Activated CD4-positive, alpha-beta T cell treated with anti-CD3 and anti-CD28 coated beads, Interleukin-2, amount 10 ng/mL, durations not matched to agents 24 days and 14 days (primary cell): ENCODE measurements around the gene EXO1. TPM values are rescaled to one million over a fixed set of nuclear protein-coding genes. Genes with fewer than 3 reads are reported as not detected.
"Not testable (repeated sequence)": the region's sequence is repeated elsewhere in the genome, so short reads cannot be mapped to it uniquely, and the experiment has no call there.

Experiments
- DNase-seq: peaks from one replicate; pipeline ENCODE4 v3.0.0; 2022
- H3K27ac Mint-ChIP-seq: one replicate; pipeline ENCODE4 v1.8.0; 2022; ENCODE audit warnings: mild to moderate bottlenecking, mixed read lengths
- H3K27me3 Mint-ChIP-seq: one replicate; pipeline ENCODE4 v1.8.0; 2022; ENCODE audit warnings: mixed read lengths
- H3K36me3 Mint-ChIP-seq: one replicate; pipeline ENCODE4 v1.8.0; 2022; ENCODE audit warnings: low read depth, mild to moderate bottlenecking, mixed read lengths
- H3K4me1 Mint-ChIP-seq: one replicate; pipeline ENCODE4 v1.8.0; 2021; ENCODE audit warnings: mixed read lengths
- H3K4me3 Mint-ChIP-seq: one replicate; pipeline ENCODE4 v1.8.0; 2022; ENCODE audit warnings: mild to moderate bottlenecking, moderate library complexity, mixed read lengths
- H3K9me3 Mint-ChIP-seq: one replicate; pipeline ENCODE4 v1.8.0; 2021; ENCODE audit warnings: mixed read lengths
- intact Hi-C: fragments of 100-400 bp; cut with micrococcal nuclease; formaldehyde crosslinking; loops from one replicate; pipeline ENCODE4 v1.15.1; 2023
- total RNA-seq: library from RNA; stranded (reverse); gene quantifications from 2 replicates; pipeline ENCODE4 v1.2.3, GENCODE V29; 2022

EXO1 gene
- total RNA-seq, 1 donor from 2014 or later, result 60.9 TPM

DNA sequence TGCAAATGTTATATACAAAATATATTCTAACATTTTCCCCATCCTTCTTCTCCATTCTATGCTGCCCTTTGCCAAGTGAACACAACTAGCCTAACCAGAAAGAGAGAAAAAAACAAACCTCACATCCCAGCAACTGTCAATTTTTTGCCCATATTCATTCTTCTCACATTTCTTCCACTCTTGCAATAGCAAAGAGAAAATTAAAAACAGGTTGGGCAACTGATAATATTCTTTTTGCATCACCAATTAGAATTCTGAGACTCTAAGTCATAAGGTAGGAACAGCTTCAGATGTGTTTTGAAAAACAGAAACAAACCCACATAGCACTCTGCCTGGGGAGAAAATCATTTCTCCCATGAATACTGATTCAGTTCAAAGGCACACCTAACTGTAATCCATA lies 25.2 kb upstream of the EXO1 start:
- Mint-ChIP-seq H3K27ac (no peak overlapping the region), H3K36me3 (no peaks in the 10 kb centered on the region), H3K9me3 (no peaks in the 10 kb centered on the region), H3K4me1 (no peaks in the 10 kb centered on the region), H3K27me3 (peaks cover 10% of the 10 kb centered on the region), H3K4me3 (no peak overlapping the region)
- intact Hi-C loops, result no loop called here
- no peak for DNase-seq

GRCh38 chr1:241823925-241824324 lies 24.1 kb upstream of the EXO1 start:
- intact Hi-C loops, result no loop called here

GRCh38 chr1:241825581-241825980 lies 22.4 kb upstream of the EXO1 start:
- DNase-seq, result no peak
- intact Hi-C loops, result no loop called here
- no peak overlapping the region for H3K27ac Mint-ChIP-seq
- no peaks in the 10 kb centered on the region for H3K36me3 Mint-ChIP-seq
- H3K9me3 Mint-ChIP-seq, result no peaks in the 10 kb centered on the region
- no peaks in the 10 kb centered on the region for H3K4me1 Mint-ChIP-seq
- H3K27me3 Mint-ChIP-seq, result peaks cover 4% of the 10 kb centered on the region
- no peak overlapping the region for H3K4me3 Mint-ChIP-seq

More at GRCh38 chr1:241823925-241824324, 24.1 kb upstream of the EXO1 start:
- no peak overlapping the region for H3K4me3 Mint-ChIP-seq
- no peaks in the 10 kb centered on the region for H3K4me1 Mint-ChIP-seq
- DNase-seq, result no peak
- no peak overlapping the region for H3K27ac Mint-ChIP-seq
- H3K36me3 Mint-ChIP-seq, result no peaks in the 10 kb centered on the region
- peaks cover 4% of the 10 kb centered on the region for H3K27me3 Mint-ChIP-seq
- no peaks in the 10 kb centered on the region for H3K9me3 Mint-ChIP-seq

GRCh38 chr1:241826613-241827012 lies 21.4 kb upstream of the EXO1 start:
- H3K4me1 Mint-ChIP-seq, H3K4me3 Mint-ChIP-seq, DNase-seq, H3K36me3 Mint-ChIP-seq, intact Hi-C loops, H3K27ac Mint-ChIP-seq, H3K9me3 Mint-ChIP-seq, H3K27me3 Mint-ChIP-seq: not testable (repeated sequence)

DNA sequence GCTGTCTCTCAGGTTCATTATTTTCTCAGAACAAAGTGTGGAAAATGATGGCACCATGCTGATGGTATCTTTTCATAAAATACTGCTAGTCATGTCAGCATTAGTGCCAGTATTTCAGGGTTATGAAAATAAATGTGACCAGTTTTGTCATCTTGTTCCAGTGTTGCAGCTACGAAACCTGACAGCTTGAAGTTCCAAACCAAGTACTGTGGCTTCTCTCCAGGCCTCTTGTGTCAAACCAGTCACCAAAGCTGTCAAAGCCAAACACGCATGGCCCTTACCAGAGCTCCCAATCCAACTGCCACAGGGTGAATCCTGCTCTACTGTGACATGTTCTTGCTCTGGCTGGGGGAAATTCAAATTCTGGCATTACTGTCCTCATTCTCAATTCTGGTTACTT lies 20.7 kb upstream of the EXO1 start:
- no peak for DNase-seq
- Mint-ChIP-seq H3K27me3 (peaks cover 9% of the 10 kb centered on the region), H3K4me1 (no peaks in the 10 kb centered on the region), H3K27ac (no peak overlapping the region), H3K9me3 (no peaks in the 10 kb centered on the region), H3K36me3 (no peaks in the 10 kb centered on the region), H3K4me3 (no peak overlapping the region)
- intact Hi-C loops, result no loop called here

- no peaks in the 10 kb centered on the region for H3K9me3 Mint-ChIP-seq
- no peak overlapping the region for H3K27ac Mint-ChIP-seq
- H3K4me3 Mint-ChIP-seq, result no peak overlapping the region
- no peaks in the 10 kb centered on the region for H3K36me3 Mint-ChIP-seq
- peaks cover 12% of the 10 kb centered on the region for H3K27me3 Mint-ChIP-seq
- no peaks in the 10 kb centered on the region for H3K4me1 Mint-ChIP-seq
- intact Hi-C loops, result no loop called here
- DNase-seq, result no peak
Observed at GRCh38 chr1:241828463-241829021, 19.5 kb upstream of the EXO1 start.

DNA sequence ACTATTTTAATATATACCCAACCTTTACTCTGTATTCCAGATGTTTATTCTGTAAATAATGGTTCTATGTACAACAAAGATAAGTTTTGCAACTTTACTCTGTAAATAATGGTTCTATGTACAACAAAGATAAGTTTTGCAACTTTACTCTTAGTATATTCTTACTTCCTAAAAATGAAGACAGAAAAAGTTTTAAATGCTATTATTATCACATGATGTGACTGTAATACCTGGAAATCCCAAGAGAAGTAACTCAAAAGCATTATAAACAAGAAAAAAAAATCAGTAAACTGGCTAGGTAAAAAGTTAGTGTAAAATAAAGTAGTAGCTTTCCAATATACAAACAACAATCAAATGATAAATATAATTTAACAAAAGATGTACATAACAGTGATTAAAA lies 18.5 kb upstream of the EXO1 start:
- Mint-ChIP-seq H3K4me3 (no peak overlapping the region), H3K9me3 (no peaks in the 10 kb centered on the region), H3K27ac (no peak overlapping the region), H3K36me3 (no peaks in the 10 kb centered on the region), H3K4me1 (no peaks in the 10 kb centered on the region), H3K27me3 (peaks cover 19% of the 10 kb centered on the region)
- no peak for DNase-seq
- intact Hi-C loops, result no loop called here

DNA sequence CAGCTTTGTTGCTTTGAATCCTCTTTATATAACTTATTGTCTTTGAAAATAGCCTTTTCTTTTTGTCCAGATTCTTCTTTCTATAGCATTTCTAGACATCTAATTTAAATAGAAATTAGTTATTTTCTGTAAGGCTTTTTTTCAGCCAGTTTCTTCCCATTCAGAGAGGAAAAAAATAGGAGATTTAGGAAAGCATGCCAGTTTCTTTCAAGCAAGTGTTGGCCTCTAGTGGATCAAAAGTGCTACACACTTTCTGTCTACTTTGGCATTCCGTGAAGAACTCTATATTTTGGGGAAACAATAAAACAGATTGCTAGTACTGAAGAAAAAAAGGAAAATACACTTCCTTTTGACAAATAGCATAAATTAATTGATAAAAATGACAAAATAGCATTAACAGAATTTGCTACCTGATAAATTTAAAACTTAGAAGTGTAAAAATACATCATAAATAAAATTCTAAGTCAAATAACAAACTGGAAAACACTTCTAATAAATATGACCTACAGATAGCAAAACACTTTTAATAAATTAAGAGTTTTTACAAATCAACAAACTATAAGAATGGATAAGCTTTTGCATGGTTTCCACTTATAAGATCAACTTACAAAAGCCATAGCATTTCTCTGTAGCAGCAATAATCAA lies 13.1 kb upstream of the EXO1 start:
- intact Hi-C loops, result no loop called here
- Mint-ChIP-seq H3K36me3 (no peaks in the 10 kb centered on the region), H3K27ac (no peak overlapping the region)

DNA sequence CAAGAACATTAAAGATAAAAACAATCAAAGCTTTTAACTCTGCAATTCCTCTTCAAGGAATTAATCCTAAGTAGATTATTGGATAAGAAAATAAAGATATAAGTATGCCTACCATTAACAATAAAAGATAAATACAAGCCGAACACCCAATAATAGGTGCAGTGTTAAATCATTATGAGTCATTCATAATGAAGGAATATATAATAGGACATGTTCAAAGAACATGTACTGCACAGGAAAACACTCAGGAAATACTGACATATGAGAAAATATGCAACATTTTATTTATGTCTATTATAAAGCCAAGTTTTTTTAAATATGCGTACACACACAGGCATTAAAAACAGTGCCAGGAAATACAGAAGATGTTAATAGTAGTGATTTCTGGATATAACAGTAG lies 11.1 kb upstream of the EXO1 start:
- intact Hi-C loops, result no loop called here
- H3K27me3 Mint-ChIP-seq, result peaks cover 15% of the 10 kb centered on the region
- H3K4me3 Mint-ChIP-seq, result no peak overlapping the region
- H3K9me3 Mint-ChIP-seq, result no peaks in the 10 kb centered on the region
- H3K27ac Mint-ChIP-seq, result no peak overlapping the region
- H3K36me3 Mint-ChIP-seq, result no peaks in the 10 kb centered on the region
- DNase-seq, result no peak
- H3K4me1 Mint-ChIP-seq, result peaks cover 6% of the 10 kb centered on the region

More for the DNA sequence above, 13.1 kb upstream of the EXO1 start:
- no peak for DNase-seq
- Mint-ChIP-seq H3K9me3 (no peaks in the 10 kb centered on the region), H3K27me3 (peaks cover 17% of the 10 kb centered on the region), H3K4me3 (no peak overlapping the region), H3K4me1 (peaks cover 6% of the 10 kb centered on the region)

- no peak overlapping the region for H3K27ac Mint-ChIP-seq
Observed at GRCh38 chr1:241837416-241837815, 10.6 kb upstream of the EXO1 start.

GRCh38 chr1:241837901-241838300 lies 10.1 kb upstream of the EXO1 start:
- H3K4me1 Mint-ChIP-seq, result peaks cover 6% of the 10 kb centered on the region
- no peak overlapping the region for H3K4me3 Mint-ChIP-seq
- no peak for DNase-seq
- H3K27ac Mint-ChIP-seq, result no peak overlapping the region
- intact Hi-C loops, result no loop called here
- no peaks in the 10 kb centered on the region for H3K9me3 Mint-ChIP-seq
- no peaks in the 10 kb centered on the region for H3K36me3 Mint-ChIP-seq
- peaks cover 17% of the 10 kb centered on the region for H3K27me3 Mint-ChIP-seq

More at GRCh38 chr1:241837416-241837815, 10.6 kb upstream of the EXO1 start:
- intact Hi-C loops, result no loop called here
- H3K9me3 Mint-ChIP-seq, result no peaks in the 10 kb centered on the region
- no peak overlapping the region for H3K4me3 Mint-ChIP-seq
- peaks cover 14% of the 10 kb centered on the region for H3K27me3 Mint-ChIP-seq
- no peak for DNase-seq
- peaks cover 6% of the 10 kb centered on the region for H3K4me1 Mint-ChIP-seq
- no peaks in the 10 kb centered on the region for H3K36me3 Mint-ChIP-seq

- Mint-ChIP-seq H3K27ac (no peak overlapping the region), H3K36me3 (no peaks in the 10 kb centered on the region), H3K27me3 (peaks cover 12% of the 10 kb centered on the region), H3K9me3 (no peaks in the 10 kb centered on the region), H3K4me1 (peaks cover 6% of the 10 kb centered on the region), H3K4me3 (no peak overlapping the region)
- intact Hi-C loops, result no loop called here
- DNase-seq, result no peak
Observed at GRCh38 chr1:241838897-241839296, 9.1 kb upstream of the EXO1 start.

- H3K4me1 Mint-ChIP-seq, result peaks cover 6% of the 10 kb centered on the region
- H3K4me3 Mint-ChIP-seq, result no peak overlapping the region
- H3K27ac Mint-ChIP-seq, result no peak overlapping the region
- intact Hi-C loops, result no loop called here
- no peak for DNase-seq
- peaks cover 10% of the 10 kb centered on the region for H3K27me3 Mint-ChIP-seq
- H3K36me3 Mint-ChIP-seq, result no peaks in the 10 kb centered on the region
- no peaks in the 10 kb centered on the region for H3K9me3 Mint-ChIP-seq
Observed at GRCh38 chr1:241839369-241839979, 8.5 kb upstream of the EXO1 start.

DNA sequence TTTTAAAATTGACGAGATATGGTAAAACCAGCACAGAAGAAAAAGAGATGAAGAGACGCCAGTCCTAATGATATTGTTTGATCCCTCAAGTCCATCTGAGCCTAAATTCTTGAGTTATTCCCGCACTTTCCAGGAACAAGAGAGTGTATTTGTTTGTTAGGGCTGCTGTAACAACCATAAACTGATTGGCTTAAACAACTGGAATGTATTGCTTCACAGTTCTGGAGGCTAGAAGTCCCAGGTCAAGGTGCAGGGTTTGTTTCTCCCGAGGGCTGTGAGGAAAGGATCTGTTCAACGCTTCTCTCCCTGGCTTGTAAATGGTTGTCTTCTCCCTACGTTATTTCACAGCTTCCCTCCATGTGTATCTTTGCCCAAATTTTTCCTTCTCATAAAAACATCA lies 7.8 kb upstream of the EXO1 start:
- intact Hi-C loops, result no loop called here
- peaks cover 6% of the 10 kb centered on the region for H3K4me1 Mint-ChIP-seq
- H3K4me3 Mint-ChIP-seq, result no peak overlapping the region
- DNase-seq, result no peak
- H3K9me3 Mint-ChIP-seq, result no peaks in the 10 kb centered on the region
- no peaks in the 10 kb centered on the region for H3K36me3 Mint-ChIP-seq
- H3K27ac Mint-ChIP-seq, result no peak overlapping the region
- peaks cover 10% of the 10 kb centered on the region for H3K27me3 Mint-ChIP-seq
